ENCODE measurements around the gene RPS6KA2.

RPS6KA2 gene

GRCh38 chr6:166501246-166501645 lies 125.8 kb downstream of the RPS6KA2 start:
- no peak for DNase-seq (ENCODE audit: low read depth in 2 of 2)

- no peak for DNase-seq (ENCODE audit: low read depth in 2 of 2)
Measured at GRCh38 chr6:166500246-166500645, 126.8 kb downstream of the RPS6KA2 start.

GRCh38 chr6:166499350-166500163 lies 127.5 kb downstream of the RPS6KA2 start:
- no peak for DNase-seq (ENCODE audit: low read depth in 2 of 2)

GRCh38 chr6:166498661-166499349 lies 128.2 kb downstream of the RPS6KA2 start:
- no peak for DNase-seq (ENCODE audit: low read depth in 2 of 2)

GRCh38 chr6:166498228-166498627 lies 128.8 kb downstream of the RPS6KA2 start:
- no peak for DNase-seq (ENCODE audit: low read depth in 2 of 2)

- no peak for DNase-seq (ENCODE audit: low read depth in 2 of 2)
Measured at GRCh38 chr6:166497087-166497899, 129.8 kb downstream of the RPS6KA2 start.

- DNase-seq (ENCODE audit: low read depth in 2 of 2), result no peak
Measured at GRCh38 chr6:166496460-166496859, 130.6 kb downstream of the RPS6KA2 start.

- DNase-seq (ENCODE audit: low read depth in 2 of 2), result no peak
Measured at GRCh38 chr6:166495487-166496314, 131.3 kb downstream of the RPS6KA2 start.

GRCh38 chr6:166494757-166495486 lies 132.1 kb downstream of the RPS6KA2 start:
- peak; percentile 10 to 15 for DNase-seq (ENCODE audit: low read depth in 2 of 2)

- no peak for DNase-seq (ENCODE audit: low read depth in 2 of 2)
Measured at GRCh38 chr6:166494101-166494441, 133.0 kb downstream of the RPS6KA2 start.

- DNase-seq (ENCODE audit: low read depth in 2 of 2), result no peak
Measured at GRCh38 chr6:166493427-166494100, 133.5 kb downstream of the RPS6KA2 start.

GRCh38 chr6:166492092-166492741 lies 134.8 kb downstream of the RPS6KA2 start:
- no peak for DNase-seq (ENCODE audit: low read depth in 2 of 2)

GRCh38 chr6:166490671-166491500 lies 136.2 kb downstream of the RPS6KA2 start:
- DNase-seq (ENCODE audit: low read depth in 2 of 2), result no peak

- no peak for DNase-seq (ENCODE audit: low read depth in 2 of 2)
Measured at GRCh38 chr6:166489301-166490155, 137.5 kb downstream of the RPS6KA2 start.

- DNase-seq (ENCODE audit: low read depth in 2 of 2), result no peak
Measured at GRCh38 chr6:166488701-166489100, 138.3 kb downstream of the RPS6KA2 start.

GRCh38 chr6:166488076-166488685 lies 138.9 kb downstream of the RPS6KA2 start:
- peak; percentile 53 to 59 for DNase-seq (ENCODE audit: low read depth in 2 of 2)

GRCh38 chr6:166487148-166487547 lies 139.9 kb downstream of the RPS6KA2 start:
- DNase-seq (ENCODE audit: low read depth in 2 of 2), result no peak

GRCh38 chr6:166486536-166486880 lies 140.5 kb downstream of the RPS6KA2 start:
- DNase-seq (ENCODE audit: low read depth in 2 of 2), result no peak

Measured in stimulated activated CD8-positive, alpha-beta memory T cell treated with anti-CD3 and anti-CD28 coated beads, Interleukin-15, amount 100 ng/mL, for 4 hours (primary cell).